HL-60 (cell line): ENCODE data around the gene CPED1.

ENCODE experiments used
- POLR2AphosphoS5 ChIP-seq: IDR thresholded peaks from 2 replicates; pipeline ENCODE4 v1.6.1; 2012; ENCODE audit warnings: low read depth
- TF ChIP-seq, protein P1 (sequence below): IDR thresholded peaks from one replicate; pipeline ENCODE4 v1.5.1; 2011; ENCODE audit warnings: low read length, control low read depth, inconsistent platforms; ENCODE audit not compliant: insufficient read depth

DNA sequence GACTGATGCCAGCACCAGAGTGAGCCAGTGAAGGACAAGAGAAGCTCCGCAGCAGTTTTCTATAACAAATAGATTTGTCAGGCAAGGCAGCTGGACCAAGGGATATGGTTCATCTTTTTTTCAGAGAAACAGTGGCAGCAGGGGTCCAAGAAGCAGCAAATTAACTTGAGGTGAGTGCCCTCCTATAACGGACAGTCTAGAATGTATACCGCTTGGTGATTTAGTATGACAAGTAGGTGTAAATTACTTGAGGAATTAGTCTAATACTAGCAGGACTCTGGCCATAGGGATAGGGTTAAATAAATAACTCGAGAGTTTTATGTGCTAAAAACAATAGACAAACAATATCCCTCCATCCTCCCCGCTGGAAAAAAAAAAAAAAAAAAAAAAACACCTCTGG, 187.3 kb downstream of the CPED1 start:
- TF ChIP-seq, protein P1, sequence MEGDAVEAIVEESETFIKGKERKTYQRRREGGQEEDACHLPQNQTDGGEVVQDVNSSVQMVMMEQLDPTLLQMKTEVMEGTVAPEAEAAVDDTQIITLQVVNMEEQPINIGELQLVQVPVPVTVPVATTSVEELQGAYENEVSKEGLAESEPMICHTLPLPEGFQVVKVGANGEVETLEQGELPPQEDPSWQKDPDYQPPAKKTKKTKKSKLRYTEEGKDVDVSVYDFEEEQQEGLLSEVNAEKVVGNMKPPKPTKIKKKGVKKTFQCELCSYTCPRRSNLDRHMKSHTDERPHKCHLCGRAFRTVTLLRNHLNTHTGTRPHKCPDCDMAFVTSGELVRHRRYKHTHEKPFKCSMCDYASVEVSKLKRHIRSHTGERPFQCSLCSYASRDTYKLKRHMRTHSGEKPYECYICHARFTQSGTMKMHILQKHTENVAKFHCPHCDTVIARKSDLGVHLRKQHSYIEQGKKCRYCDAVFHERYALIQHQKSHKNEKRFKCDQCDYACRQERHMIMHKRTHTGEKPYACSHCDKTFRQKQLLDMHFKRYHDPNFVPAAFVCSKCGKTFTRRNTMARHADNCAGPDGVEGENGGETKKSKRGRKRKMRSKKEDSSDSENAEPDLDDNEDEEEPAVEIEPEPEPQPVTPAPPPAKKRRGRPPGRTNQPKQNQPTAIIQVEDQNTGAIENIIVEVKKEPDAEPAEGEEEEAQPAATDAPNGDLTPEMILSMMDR: no peak
- no peak for TF ChIP-seq POLR2AphosphoS5
